ENCODE measurements around the gene ALOX15.
"Not testable (repeated sequence)": the region's sequence is repeated elsewhere in the genome, so short reads cannot be mapped to it uniquely, and the experiment has no call there.

ALOX15 gene

GRCh38 chr17:4620531-4621101 is 20.9 kb downstream of the ALOX15 start:
- no peak for DNase-seq (ENCODE audit: low read depth in 2 of 2)

GRCh38 chr17:4617590-4618351 is 23.7 kb downstream of the ALOX15 start:
- DNase-seq (ENCODE audit: low read depth in 2 of 2) = no peak

GRCh38 chr17:4617090-4617489 is 24.4 kb downstream of the ALOX15 start:
- no peak for DNase-seq (ENCODE audit: low read depth in 2 of 2)

- no peak for DNase-seq (ENCODE audit: low read depth in 2 of 2)
Observed at GRCh38 chr17:4616476-4616875, 25.0 kb downstream of the ALOX15 start.

GRCh38 chr17:4610656-4611055 is 30.8 kb downstream of the ALOX15 start:
- no peak for DNase-seq (ENCODE audit: low read depth in 2 of 2)

GRCh38 chr17:4610162-4610561 is 31.3 kb downstream of the ALOX15 start:
- no peak for DNase-seq (ENCODE audit: low read depth in 2 of 2)

GRCh38 chr17:4609761-4610160 is 31.7 kb downstream of the ALOX15 start:
- DNase-seq (ENCODE audit: low read depth in 2 of 2) = no peak

GRCh38 chr17:4607773-4608187 is 33.7 kb downstream of the ALOX15 start:
- DNase-seq (ENCODE audit: low read depth in 2 of 2) = no peak

- no peak for DNase-seq (ENCODE audit: low read depth in 2 of 2)
Observed at GRCh38 chr17:4607261-4607741, 34.2 kb downstream of the ALOX15 start.

GRCh38 chr17:4605826-4606225 is 35.7 kb downstream of the ALOX15 start:
- DNase-seq (ENCODE audit: low read depth in 2 of 2) = no peak

GRCh38 chr17:4604736-4605135 is 36.7 kb downstream of the ALOX15 start:
- DNase-seq (ENCODE audit: low read depth in 2 of 2) = not testable (repeated sequence)

- DNase-seq (ENCODE audit: low read depth in 2 of 2) = no peak
Observed at GRCh38 chr17:4604111-4604644, 37.3 kb downstream of the ALOX15 start.

- DNase-seq (ENCODE audit: low read depth in 2 of 2) = no peak
Observed at GRCh38 chr17:4602041-4602440, 39.4 kb downstream of the ALOX15 start.

- no peak for DNase-seq (ENCODE audit: low read depth in 2 of 2)
Observed at GRCh38 chr17:4601326-4601725, 40.2 kb downstream of the ALOX15 start.

- DNase-seq (ENCODE audit: low read depth in 2 of 2) = no peak
Observed at GRCh38 chr17:4600563-4600962, 40.9 kb downstream of the ALOX15 start.

GRCh38 chr17:4599505-4600281 is 41.8 kb downstream of the ALOX15 start:
- DNase-seq (ENCODE audit: low read depth in 2 of 2) = no peak

GRCh38 chr17:4598776-4599504 is 42.5 kb downstream of the ALOX15 start:
- DNase-seq (ENCODE audit: low read depth in 2 of 2) = no peak

GRCh38 chr17:4597975-4598374 is 43.5 kb downstream of the ALOX15 start:
- no peak for DNase-seq (ENCODE audit: low read depth in 2 of 2)

GRCh38 chr17:4596636-4597380 is 44.7 kb downstream of the ALOX15 start:
- no peak for DNase-seq (ENCODE audit: low read depth in 2 of 2)

GRCh38 chr17:4595685-4596342 is 45.7 kb downstream of the ALOX15 start:
- DNase-seq (ENCODE audit: low read depth in 2 of 2) = not testable (repeated sequence)
